ENCODE data around the gene RALGPS1.

- TF ChIP-seq POLR2A (IDR thresholded peaks at IDR 0.05) (no peak), CTCF (IDR thresholded peaks at IDR 0.05) (no peak)
Measured at GRCh38 chr9:127055745-127056402, 141.3 kb downstream of the RALGPS1 start.
